Measurements from ENCODE around the gene MYO5B. TPM values are rescaled to one million over a fixed set of nuclear protein-coding genes. Genes with fewer than 3 reads are reported as not detected.

MYO5B gene
- total RNA-seq, 4 donors from 2014 or later: 0.29 to 14.7 (median 1.2) TPM

DNA sequence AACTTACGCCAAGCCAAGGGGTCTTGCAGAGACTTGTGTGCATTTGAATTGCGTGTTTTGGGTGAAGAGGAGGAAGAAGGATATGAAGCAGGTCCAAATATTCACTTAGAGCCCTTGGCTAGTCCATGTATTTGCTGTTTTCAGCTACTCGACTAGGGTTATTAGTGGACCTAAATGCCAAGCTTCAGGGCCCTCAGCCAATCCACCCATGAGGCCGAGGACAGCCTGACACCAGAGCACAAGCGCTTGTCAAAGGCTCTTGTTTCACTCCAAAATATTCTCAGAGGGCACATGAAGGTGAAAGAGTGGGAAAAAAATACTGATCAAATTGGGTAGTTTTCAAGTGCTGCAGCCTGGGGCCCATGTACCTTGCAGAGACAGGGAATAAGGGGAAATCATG lies 206.8 kb downstream of the MYO5B start:
- H3K27me3 ChIP-seq: no peaks in the 10 kb centered on the region
- intact Hi-C loops (cut with DNase I; ENCODE audit: low total_unique reads): no loop called here

DNA sequence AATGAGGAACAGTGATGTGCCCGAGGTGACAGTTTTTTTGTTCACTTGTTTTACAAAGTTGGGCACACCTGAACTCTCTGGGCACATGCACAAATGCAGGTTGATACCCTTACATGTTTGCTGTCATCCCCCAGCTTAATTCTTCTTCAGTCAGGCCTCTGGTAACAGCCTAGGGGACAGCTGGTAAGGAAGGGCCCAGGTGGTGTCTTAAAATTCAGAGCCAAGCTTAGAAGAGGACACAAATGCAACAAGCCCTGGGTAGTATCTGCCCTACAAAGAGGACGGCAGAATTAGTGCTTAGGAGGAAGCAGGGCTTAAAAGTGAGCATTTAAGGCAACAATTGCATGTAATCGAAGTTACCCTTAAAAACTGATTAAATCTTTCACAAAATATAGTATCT lies 209.7 kb downstream of the MYO5B start:
- intact Hi-C loops (cut with DNase I; ENCODE audit: low total_unique reads): no loop called here
- Histone ChIP-seq H3K9me3 (no peaks in the 10 kb centered on the region), H3K27ac (no peak overlapping the region), H3K27me3 (no peaks in the 10 kb centered on the region), H3K36me3 (no peaks in the 10 kb centered on the region), H3K4me3 (no peak overlapping the region), H3K4me1 (no peaks in the 10 kb centered on the region)
- DNase-seq: no peak
- no peak for TF ChIP-seq POLR2A (IDR thresholded peaks at IDR 0.05)
- TF ChIP-seq, protein P1, sequence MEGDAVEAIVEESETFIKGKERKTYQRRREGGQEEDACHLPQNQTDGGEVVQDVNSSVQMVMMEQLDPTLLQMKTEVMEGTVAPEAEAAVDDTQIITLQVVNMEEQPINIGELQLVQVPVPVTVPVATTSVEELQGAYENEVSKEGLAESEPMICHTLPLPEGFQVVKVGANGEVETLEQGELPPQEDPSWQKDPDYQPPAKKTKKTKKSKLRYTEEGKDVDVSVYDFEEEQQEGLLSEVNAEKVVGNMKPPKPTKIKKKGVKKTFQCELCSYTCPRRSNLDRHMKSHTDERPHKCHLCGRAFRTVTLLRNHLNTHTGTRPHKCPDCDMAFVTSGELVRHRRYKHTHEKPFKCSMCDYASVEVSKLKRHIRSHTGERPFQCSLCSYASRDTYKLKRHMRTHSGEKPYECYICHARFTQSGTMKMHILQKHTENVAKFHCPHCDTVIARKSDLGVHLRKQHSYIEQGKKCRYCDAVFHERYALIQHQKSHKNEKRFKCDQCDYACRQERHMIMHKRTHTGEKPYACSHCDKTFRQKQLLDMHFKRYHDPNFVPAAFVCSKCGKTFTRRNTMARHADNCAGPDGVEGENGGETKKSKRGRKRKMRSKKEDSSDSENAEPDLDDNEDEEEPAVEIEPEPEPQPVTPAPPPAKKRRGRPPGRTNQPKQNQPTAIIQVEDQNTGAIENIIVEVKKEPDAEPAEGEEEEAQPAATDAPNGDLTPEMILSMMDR (IDR thresholded peaks at IDR 0.05): no peak

More for the DNA sequence above, 206.8 kb downstream of the MYO5B start:
- DNase-seq: no peak
- TF ChIP-seq, protein P1 (IDR thresholded peaks at IDR 0.05): no peak
- no peak for TF ChIP-seq POLR2A (IDR thresholded peaks at IDR 0.05)
- no peaks in the 10 kb centered on the region for H3K4me1 ChIP-seq
- H3K27ac ChIP-seq: no peak overlapping the region
- no peaks in the 10 kb centered on the region for H3K36me3 ChIP-seq
- no peak overlapping the region for H3K4me3 ChIP-seq
- H3K9me3 ChIP-seq: no peaks in the 10 kb centered on the region

DNA sequence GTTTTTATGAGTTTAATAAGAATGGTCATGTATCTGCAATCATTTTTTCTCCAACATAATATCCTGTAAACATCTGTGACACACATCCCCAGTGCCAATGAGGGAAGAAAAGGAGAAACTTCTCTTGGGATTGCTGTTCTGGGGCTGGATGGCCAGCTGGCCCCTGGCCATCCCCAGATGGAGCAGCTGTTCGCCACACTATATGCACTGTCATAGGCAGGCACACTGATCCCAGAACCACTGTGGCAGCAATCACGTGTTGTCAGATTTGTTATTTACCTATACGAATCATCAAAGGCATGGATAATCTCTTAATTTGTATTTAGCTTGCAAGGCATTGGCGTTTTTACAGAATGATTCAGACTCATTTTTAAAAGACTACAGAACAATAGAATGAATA lies 214.1 kb downstream of the MYO5B start:
- no peaks in the 10 kb centered on the region for H3K4me1 ChIP-seq
- TF ChIP-seq, protein P1 (IDR thresholded peaks at IDR 0.05): no peak
- TF ChIP-seq POLR2A (IDR thresholded peaks at IDR 0.05): no peak
- H3K27ac ChIP-seq: no peak overlapping the region
- no peaks in the 10 kb centered on the region for H3K9me3 ChIP-seq
- no peaks in the 10 kb centered on the region for H3K27me3 ChIP-seq
- H3K4me3 ChIP-seq: no peak overlapping the region
- intact Hi-C loops (cut with DNase I; ENCODE audit: low total_unique reads): no loop called here
- no peak for DNase-seq
- H3K36me3 ChIP-seq: no peaks in the 10 kb centered on the region

DNA sequence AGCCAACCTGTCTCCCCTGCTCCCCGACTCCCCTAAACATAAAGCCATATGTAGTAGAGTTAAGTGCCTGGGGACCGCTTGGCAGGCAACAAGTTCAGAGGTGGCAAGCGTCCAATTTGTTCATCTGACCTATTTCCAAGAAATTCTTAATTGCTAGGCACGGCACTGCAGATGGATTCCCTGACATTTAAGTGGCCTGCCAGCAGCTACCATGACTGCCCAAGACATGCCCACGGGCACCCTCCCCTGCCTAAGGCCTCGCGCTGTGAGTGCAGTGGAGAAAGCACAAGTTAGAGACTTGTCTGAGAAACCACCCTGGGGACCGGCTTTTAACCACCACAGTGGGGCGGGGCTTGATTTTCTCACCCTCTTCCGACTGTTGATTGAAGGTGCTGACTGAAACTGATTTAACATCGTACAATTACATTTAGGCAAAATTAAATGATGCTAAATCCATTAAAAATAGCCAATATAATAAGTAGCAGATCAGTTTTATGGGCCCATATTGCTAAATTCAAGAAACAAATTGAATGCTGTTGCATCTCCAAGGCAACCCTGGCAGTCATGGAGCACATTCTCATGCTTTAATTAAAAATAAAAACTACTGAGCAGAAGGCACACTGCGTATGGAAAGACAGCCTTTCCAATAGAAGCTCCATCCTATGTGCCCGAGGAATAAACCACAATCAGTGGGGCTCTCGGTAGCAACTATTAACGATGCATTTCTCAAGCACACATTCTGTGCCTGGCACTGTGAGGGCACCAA lies 218.0 kb downstream of the MYO5B start:
- Histone ChIP-seq H3K27me3 (no peaks in the 10 kb centered on the region), H3K4me1 (no peaks in the 10 kb centered on the region), H3K4me3 (no peak overlapping the region), H3K9me3 (no peaks in the 10 kb centered on the region), H3K27ac (no peak overlapping the region), H3K36me3 (no peaks in the 10 kb centered on the region)
- intact Hi-C loops (cut with DNase I; ENCODE audit: low total_unique reads): no loop called here
- TF ChIP-seq, protein P1 (IDR thresholded peaks at IDR 0.05): no peak
- TF ChIP-seq POLR2A (IDR thresholded peaks at IDR 0.05): no peak
- DNase-seq: no peak

DNA sequence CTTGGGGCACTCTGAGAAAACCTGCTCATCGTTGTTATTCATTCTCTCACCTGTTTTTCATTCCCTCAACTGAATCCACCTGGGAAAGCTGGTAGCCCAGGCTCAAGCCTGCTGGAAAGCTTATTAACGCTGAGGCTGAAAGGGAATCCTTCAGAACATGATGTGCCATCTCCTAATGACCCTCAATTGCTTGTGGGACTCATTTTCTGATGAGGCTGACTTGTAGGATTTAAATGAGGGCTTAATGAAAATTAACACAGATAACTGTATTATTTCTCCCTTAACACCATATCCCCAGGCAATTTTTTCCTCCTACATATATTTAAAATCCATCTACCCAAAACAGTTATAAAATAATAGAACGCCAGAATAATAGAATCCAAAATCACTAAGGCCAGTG lies 218.9 kb downstream of the MYO5B start:
- no peak overlapping the region for H3K27ac ChIP-seq
- intact Hi-C loops (cut with DNase I; ENCODE audit: low total_unique reads): no loop called here

More for the DNA sequence above, 218.9 kb downstream of the MYO5B start:
- no peaks in the 10 kb centered on the region for H3K9me3 ChIP-seq
- no peak for DNase-seq
- no peak for TF ChIP-seq POLR2A (IDR thresholded peaks at IDR 0.05)
- TF ChIP-seq, protein P1 (IDR thresholded peaks at IDR 0.05): no peak
- no peak overlapping the region for H3K4me3 ChIP-seq
- no peaks in the 10 kb centered on the region for H3K4me1 ChIP-seq
- H3K36me3 ChIP-seq: no peaks in the 10 kb centered on the region
- no peaks in the 10 kb centered on the region for H3K27me3 ChIP-seq
